SU-DHL-6 (cell line): Measurements from ENCODE around the gene RNF111.
"Not testable (repeated sequence)": the region's sequence is repeated elsewhere in the genome, so short reads cannot be mapped to it uniquely, and the experiment has no call there.

Experiments
- H2AFZ ChIP-seq: fragments of 200-600 bp; sonication (generic); 2 replicates; pipeline ENCODE4 v1.6.1; 2014; ENCODE audit warnings: low read depth, mild to moderate bottlenecking, moderate library complexity, mixed read lengths, antibody characterized with exemption, low read length; ENCODE audit not compliant: severe bottlenecking
- H3F3A ChIP-seq: fragments of 200-600 bp; shearing (Covaris generic); 2 replicates; pipeline ENCODE4 v1.6.0; 2016; ENCODE audit warnings: antibody characterized with exemption, mild to moderate bottlenecking; ENCODE audit not compliant: insufficient read depth
- H3K27ac ChIP-seq: fragments of 200-600 bp; sonication (generic); 2 replicates; pipeline ENCODE4 v1.5.1; 2016; ENCODE audit warnings: low read depth, mild to moderate bottlenecking, low read length, moderate library complexity, mixed read lengths
- H3K27me3 ChIP-seq: fragments of 200-600 bp; sonication (generic), shearing (Covaris generic); 2 replicates; pipeline ENCODE4 v1.6.0; 2014; ENCODE audit warnings: mild to moderate bottlenecking, low read length
- H3K36me3 ChIP-seq: fragments of 200-600 bp; sonication (generic); 2 replicates; pipeline ENCODE4 v1.6.1; 2014; ENCODE audit warnings: mild to moderate bottlenecking, low read length, mixed read lengths
- H3K4me2 ChIP-seq: fragments of 300-600, 200-600 bp; shearing (Covaris generic), sonication (generic); 2 replicates; pipeline ENCODE4 v1.6.0; 2014; ENCODE audit warnings: low read length, low read depth, mild to moderate bottlenecking; ENCODE audit not compliant: poor library complexity, severe bottlenecking
- H3K4me3 ChIP-seq: fragments of 200-600 bp; sonication (generic); 2 replicates; pipeline ENCODE4 v1.5.1; 2014; ENCODE audit warnings: antibody characterized with exemption, low read length, mild to moderate bottlenecking, mixed read lengths; ENCODE audit not compliant: insufficient read depth, poor library complexity, severe bottlenecking
- H3K79me2 ChIP-seq: fragments of 200-600 bp; sonication (generic); 2 replicates; pipeline ENCODE4 v1.6.1; 2014; ENCODE audit warnings: mild to moderate bottlenecking, low read length, moderate library complexity; ENCODE audit not compliant: insufficient read depth
- H3K9ac ChIP-seq: fragments of 200-600 bp; sonication (generic); 2 replicates; pipeline ENCODE4 v1.7.0; 2014; ENCODE audit warnings: mild to moderate bottlenecking, low read length
- H3K9me2 ChIP-seq: fragments of 200-600 bp; sonication (generic); replicated peaks from 2 replicates; pipeline ENCODE4 v1.6.1; 2014; ENCODE audit warnings: low read length; ENCODE audit not compliant: insufficient read depth
- H3K9me3 ChIP-seq: fragments of 200-600 bp; sonication (generic); 2 replicates; pipeline ENCODE4 v1.6.1; 2014; ENCODE audit warnings: low read length, mixed read lengths; ENCODE audit not compliant: insufficient read depth
- H4K20me1 ChIP-seq: fragments of 200-600 bp; sonication (generic); 2 replicates; pipeline ENCODE4 v1.6.1; 2014; ENCODE audit warnings: low read depth, mild to moderate bottlenecking, antibody characterized with exemption, low read length, moderate library complexity, mixed read lengths
- CTCF ChIP-seq: fragments of 200-600 bp; sonication (generic); IDR thresholded peaks from one replicate; pipeline ENCODE4 v1.5.1; 2017; ENCODE audit warnings: antibody characterized with exemption, mild to moderate bottlenecking, low read length, moderate library complexity; ENCODE audit not compliant: insufficient read depth, poor library complexity, severe bottlenecking
- EZH2phosphoT487 ChIP-seq: fragments of 200-600 bp; sonication (generic), shearing (Covaris generic); conservative IDR thresholded peaks from 2 replicates; pipeline ENCODE4 v1.6.1; 2018; ENCODE audit warnings: mild to moderate bottlenecking, antibody characterized with exemption, low read length, moderate library complexity, mixed read lengths

RNF111 gene

GRCh38 chr15:58994906-58995453, 7.5 kb downstream of the RNF111 start:
- Histone ChIP-seq H3K9me2 (no peaks in the 10 kb centered on the region), H3K27ac (no peak overlapping the region), H3K9ac (no peak overlapping the region), H3K79me2 (peaks cover 99% of the 10 kb centered on the region), H3K27me3 (no peaks in the 10 kb centered on the region), H2AFZ (no peak overlapping the region), H3K36me3 (peaks cover 12% of the 10 kb centered on the region; the same call in 1 of the 2 replicates), H3K4me3 (no peak overlapping the region), H4K20me1 (0 out of 2 replicates have a peak, but pooled peaks cover 5% of the 10 kb centered on the region), H3F3A (peaks cover 6% of the 10 kb centered on the region; the same call in 1 of the 2 replicates), H3K9me3 (no peaks in the 10 kb centered on the region), H3K4me2 (no peak overlapping the region)
- TF ChIP-seq EZH2phosphoT487 = no peak
- TF ChIP-seq CTCF = no peak

GRCh38 chr15:58999694-59000093, 12.2 kb downstream of the RNF111 start:
- no peak overlapping the region for H3K27ac ChIP-seq
- H3K9ac ChIP-seq = no peak overlapping the region
- H3K4me3 ChIP-seq = no peak overlapping the region
- peaks cover 7% of the 10 kb centered on the region; the same call in 1 of the 2 replicates for H3F3A ChIP-seq
- H3K9me3 ChIP-seq = no peaks in the 10 kb centered on the region
- no peak overlapping the region for H2AFZ ChIP-seq
- peaks cover 12% of the 10 kb centered on the region; the same call in 1 of the 2 replicates for H3K36me3 ChIP-seq
- H3K79me2 ChIP-seq = peaks cover 100% of the 10 kb centered on the region
- H4K20me1 ChIP-seq = peaks cover 10% of the 10 kb centered on the region
- no peak overlapping the region for H3K4me2 ChIP-seq
- TF ChIP-seq EZH2phosphoT487 (no peak), CTCF (no peak)
- no peaks in the 10 kb centered on the region for H3K27me3 ChIP-seq
- no peaks in the 10 kb centered on the region for H3K9me2 ChIP-seq

- not testable (repeated sequence) for H3F3A ChIP-seq, H3K9me3 ChIP-seq, H2AFZ ChIP-seq, H3K9ac ChIP-seq, H3K4me3 ChIP-seq, H4K20me1 ChIP-seq, H3K27ac ChIP-seq, H3K27me3 ChIP-seq, H3K4me2 ChIP-seq, H3K9me2 ChIP-seq
- Histone ChIP-seq H3K36me3 (peaks cover 14% of the 10 kb centered on the region; the same call in 1 of the 2 replicates), H3K79me2 (peaks cover 100% of the 10 kb centered on the region)
Observed at GRCh38 chr15:59000251-59000650, 12.8 kb downstream of the RNF111 start.

- peaks cover 10% of the 10 kb centered on the region for H4K20me1 ChIP-seq
Observed at GRCh38 chr15:59001946-59002345, 14.5 kb downstream of the RNF111 start.

More at GRCh38 chr15:59001946-59002345, 14.5 kb downstream of the RNF111 start:
- peaks cover 25% of the 10 kb centered on the region for H3K36me3 ChIP-seq
- H3K9me2 ChIP-seq = no peaks in the 10 kb centered on the region
- H3K4me2 ChIP-seq = no peak overlapping the region
- H3K4me3 ChIP-seq = no peak overlapping the region
- no peak overlapping the region for H3K27ac ChIP-seq
- no peak overlapping the region for H3K9ac ChIP-seq
- H2AFZ ChIP-seq = no peak overlapping the region
- peaks cover 13% of the 10 kb centered on the region for H3F3A ChIP-seq
- H3K79me2 ChIP-seq = peaks cover 98% of the 10 kb centered on the region
- H3K9me3 ChIP-seq = no peaks in the 10 kb centered on the region
- no peak for TF ChIP-seq EZH2phosphoT487
- TF ChIP-seq CTCF = no peak
- H3K27me3 ChIP-seq = no peaks in the 10 kb centered on the region
